Testis (tissue), 2 donors: ENCODE data around the gene LIME1.

Experiments used
- CTCF ChIP-seq, 3 experiments: fragments of 450-650 bp in 2 of 3; fragments of 200-600 bp in 1 of 3; sonication (generic) in 1 of 3; IDR thresholded peaks; one replicate each; pipeline ENCODE4 v1.5.1; 2016 to 2019; ENCODE audit warnings: antibody characterized with exemption in 3 of 3, mild to moderate bottlenecking in 2 of 3, moderate library complexity in 1 of 3
- POLR2A ChIP-seq: fragments of 450-650 bp; IDR thresholded peaks from one replicate; pipeline ENCODE4 v1.6.1; 2017; ENCODE audit warnings: antibody characterized with exemption, mild to moderate bottlenecking, moderate library complexity

- TF ChIP-seq CTCF (IDR thresholded peaks at IDR 0.05) (no peak), POLR2A (no peak)
These were observed 37.8 kb downstream of the LIME1 start for GRCh38 chr20:63774306-63774705.
